PFSK-1 (cell line): ENCODE results near the gene MGAT4A.

Source experiments
- POLR2AphosphoS5 ChIP-seq: IDR thresholded peaks from 2 replicates; pipeline ENCODE4 v1.6.1; 2012; ENCODE audit warnings: low read depth, mild to moderate bottlenecking, control low read depth, low read length, moderate library complexity
- TAF1 ChIP-seq: IDR thresholded peaks from 2 replicates; pipeline ENCODE4 v1.6.1; 2012; ENCODE audit warnings: low read length, control low read depth, borderline replicate concordance; ENCODE audit not compliant: insufficient read depth

- TF ChIP-seq POLR2AphosphoS5 (no peak), TAF1 (no peak)
Observed at GRCh38 chr2:98637401-98638147, 93.4 kb downstream of the MGAT4A start.
